NCI-H2081 (cell line): ENCODE measurements around the gene RNGTT.

Source experiments
- DNase-seq, 2 experiments: peaks; one replicate each; lab custom pipeline; 2025; lab: John Stamatoyannopoulos, UW

The RNGTT gene

GRCh38 chr6:88653936-88654335, 309.5 kb downstream of the RNGTT start:
- DNase-seq = no peak

GRCh38 chr6:88651400-88651799, 312.0 kb downstream of the RNGTT start:
- DNase-seq = no peak

GRCh38 chr6:88650979-88651378, 312.4 kb downstream of the RNGTT start:
- no peak for DNase-seq

- no peak for DNase-seq
These were observed 313.3 kb downstream of the RNGTT start for GRCh38 chr6:88650029-88650619.

- no peak for DNase-seq
These were observed 322.1 kb downstream of the RNGTT start for GRCh38 chr6:88641178-88641903.

GRCh38 chr6:88637761-88638545, 325.5 kb downstream of the RNGTT start:
- DNase-seq = no peak

- peak in 1 of 2 experiments; percentile 13 for DNase-seq
These were observed 326.5 kb downstream of the RNGTT start for GRCh38 chr6:88636871-88637270.

GRCh38 chr6:88633782-88634181, 329.6 kb downstream of the RNGTT start:
- DNase-seq = no peak

GRCh38 chr6:88631830-88632229, 331.6 kb downstream of the RNGTT start:
- DNase-seq = no peak

GRCh38 chr6:88629838-88630494, 333.5 kb downstream of the RNGTT start:
- DNase-seq = peak; percentile 43 to 86

- DNase-seq = peak; percentile 7 to 83
These were observed 337.0 kb downstream of the RNGTT start for GRCh38 chr6:88626460-88626859.

- no peak for DNase-seq
These were observed 339.9 kb downstream of the RNGTT start for GRCh38 chr6:88623531-88623930.

- DNase-seq = no peak
These were observed 343.5 kb downstream of the RNGTT start for GRCh38 chr6:88619951-88620350.

- no peak for DNase-seq
These were observed 347.0 kb downstream of the RNGTT start for GRCh38 chr6:88616380-88616779.

GRCh38 chr6:88614316-88614877, 349.0 kb downstream of the RNGTT start:
- DNase-seq = no peak

GRCh38 chr6:88612631-88613030, 350.8 kb downstream of the RNGTT start:
- DNase-seq = no peak

- no peak for DNase-seq
These were observed 351.7 kb downstream of the RNGTT start for GRCh38 chr6:88611721-88612120.

GRCh38 chr6:88609983-88610382, 353.4 kb downstream of the RNGTT start:
- no peak for DNase-seq

- DNase-seq = no peak
These were observed 358.1 kb downstream of the RNGTT start for GRCh38 chr6:88605271-88605670.

GRCh38 chr6:88599571-88599970, 363.8 kb downstream of the RNGTT start:
- DNase-seq = no peak

GRCh38 chr6:88596801-88597200, 366.6 kb downstream of the RNGTT start:
- DNase-seq = no peak

- DNase-seq = no peak
These were observed 374.5 kb downstream of the RNGTT start for GRCh38 chr6:88588938-88589337.
